Astrocyte (in vitro differentiated cells and primary cell): ENCODE data around the gene AGXT2.

ENCODE experiments used
- CTCF ChIP-seq: IDR thresholded peaks from 2 replicates; pipeline ENCODE4 v1.5.1; 2011; ENCODE audit warnings: low read depth, mild to moderate bottlenecking, inconsistent platforms, low read length, moderate library complexity; ENCODE audit not compliant: insufficient read depth
- EZH2 ChIP-seq: IDR thresholded peaks from 2 replicates; pipeline ENCODE4 v1.6.1; 2012; ENCODE audit warnings: mild to moderate bottlenecking, low read length, inconsistent platforms; ENCODE audit not compliant: insufficient read depth

DNA sequence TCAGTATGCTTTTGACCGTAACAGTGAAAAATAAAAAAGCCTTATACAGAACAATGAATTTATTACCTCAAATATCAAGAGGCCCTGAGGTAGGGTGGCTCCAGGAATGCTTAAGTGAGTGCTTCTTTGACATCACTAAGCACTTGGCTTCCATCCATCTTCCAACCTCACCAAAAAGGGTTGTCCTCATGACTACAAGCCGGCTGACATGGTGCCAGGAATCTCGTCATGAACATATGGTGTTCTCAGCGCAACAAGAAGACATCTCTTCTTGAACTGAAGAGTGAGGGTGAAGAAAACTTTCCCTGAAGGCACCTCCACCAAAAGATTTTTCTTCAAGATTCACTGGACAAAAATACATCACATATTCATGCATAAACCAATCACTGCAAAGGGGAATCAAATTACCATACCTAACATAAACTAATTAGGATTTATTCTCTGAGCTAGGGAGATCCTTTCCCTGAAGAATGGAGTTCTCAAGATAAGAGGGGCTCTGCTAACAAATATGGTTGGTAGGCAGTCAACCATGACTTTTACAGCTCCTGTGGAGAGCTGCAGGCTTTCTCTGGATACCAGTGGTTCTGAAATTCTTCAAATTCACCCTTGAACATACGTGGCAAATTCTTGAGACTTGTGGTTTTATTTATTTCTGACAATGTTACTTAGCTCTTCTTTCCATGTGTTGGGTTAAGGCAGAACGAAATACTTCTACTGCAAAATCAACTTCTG lies 49.5 kb downstream of the AGXT2 start:
- TF ChIP-seq EZH2 (no peak), CTCF (no peak)
